Smooth muscle cell (in vitro differentiated cells): ENCODE results near the gene PCDHGB5. TPM values are rescaled to one million over a fixed set of nuclear protein-coding genes. Genes with fewer than 3 reads are reported as not detected.

Source experiments
- DNase-seq: peaks from one replicate; lab custom pipeline; 2025; ENCODE audit not compliant: unreplicated experiment; lab: John Stamatoyannopoulos, UW
- H2AFZ ChIP-seq: fragments of 200-600 bp; sonication (generic); 2 replicates; pipeline ENCODE4 v1.6.0; 2016; ENCODE audit warnings: antibody characterized with exemption, low read depth, mild to moderate bottlenecking
- H3F3A ChIP-seq: fragments of 200-600 bp; sonication (generic); 2 replicates; pipeline ENCODE4 v1.6.0; 2017; ENCODE audit warnings: antibody characterized with exemption, low read depth
- H3K27ac ChIP-seq: fragments of 200-600 bp; sonication (generic); 2 replicates; pipeline ENCODE4 v1.5.1; 2016; ENCODE audit warnings: low read depth, mild to moderate bottlenecking
- H3K27me3 ChIP-seq: fragments of 200-600 bp; sonication (generic); 2 replicates; pipeline ENCODE4 v1.6.1; 2016; ENCODE audit warnings: low read depth, mild to moderate bottlenecking
- H3K36me3 ChIP-seq: fragments of 200-600 bp; sonication (generic); 2 replicates; pipeline ENCODE4 v1.5.1; 2016; ENCODE audit warnings: low read depth
- H3K4me1 ChIP-seq: fragments of 200-600 bp; sonication (generic); 2 replicates; pipeline ENCODE4 v1.5.1; 2016; ENCODE audit warnings: low read depth
- H3K4me2 ChIP-seq: fragments of 200-600 bp; sonication (generic); 2 replicates; pipeline ENCODE4 v1.6.0; 2016; ENCODE audit warnings: mild to moderate bottlenecking
- H3K4me3 ChIP-seq: fragments of 200-600 bp; sonication (generic); 2 replicates; pipeline ENCODE4 v1.5.1; 2016; ENCODE audit warnings: mild to moderate bottlenecking
- H3K79me2 ChIP-seq: fragments of 200-600 bp; sonication (generic); 2 replicates; pipeline ENCODE4 v1.6.0; 2016; ENCODE audit warnings: low read depth, mild to moderate bottlenecking
- H3K9ac ChIP-seq: fragments of 200-600 bp; sonication (generic); 2 replicates; pipeline ENCODE4 v1.6.0; 2016; ENCODE audit warnings: low read depth
- H3K9me3 ChIP-seq: fragments of 200-600 bp; sonication (generic); replicated peaks from 2 replicates; pipeline ENCODE4 v1.5.1; 2016; ENCODE audit warnings: low read depth
- H4K20me1 ChIP-seq: fragments of 200-600 bp; sonication (generic); 2 replicates; pipeline ENCODE4 v1.6.0; 2016; ENCODE audit warnings: low read depth
- CTCF ChIP-seq: fragments of 200-600 bp; sonication (generic); IDR thresholded peaks from 2 replicates; pipeline ENCODE4 v1.5.1; 2017; ENCODE audit warnings: borderline replicate concordance, mild to moderate bottlenecking, antibody characterized with exemption; ENCODE audit not compliant: insufficient read depth, poor library complexity, severe bottlenecking
- WGBS: methylation state at CpG from one replicate; pipeline ENCODE4 v1.1.7; 2016; ENCODE audit warnings: low lambda C conversion rate; 5-methylcytosine and 5-hydroxymethylcytosine counted together
- polyA plus RNA-seq: library from polyadenylated mRNA; unstranded; fragments of >200 nt; fragmentation: Nextera tagmentation; extraction: Ambion mirVana; gene quantifications from 2 replicates; pipeline ENCODE4 v1.2.1, GENCODE V29; 2016
- total RNA-seq: library from RNA; depleted of rRNA; stranded (reverse); fragments of >200 nt; gene quantifications from 2 replicates; pipeline ENCODE4 v1.2.3, GENCODE V29; 2014

PCDHGB5 gene
- total and polyA plus RNA-seq, 2 experiments from 2014 or later, result 3.3 to 4.2 TPM

GRCh38 chr5:141409598-141410306 is 12.0 kb downstream of the PCDHGB5 start:
- H3K4me3 ChIP-seq, result no peak overlapping the region
- no peaks in the 10 kb centered on the region for H3K27me3 ChIP-seq
- no peak for DNase-seq
- H3K4me1 ChIP-seq, result no peaks in the 10 kb centered on the region
- no peaks in the 10 kb centered on the region for H3K9me3 ChIP-seq
- TF ChIP-seq CTCF, result no peak
- H3K36me3 ChIP-seq, result no peaks in the 10 kb centered on the region
- H3K9ac ChIP-seq, result no peak overlapping the region
- H2AFZ ChIP-seq, result no peak overlapping the region
- 97% methylated on average over 64 of the region's 64 CpGs for whole genome bisulfite sequencing
- no peaks in the 10 kb centered on the region for H3F3A ChIP-seq
- H4K20me1 ChIP-seq, result no peaks in the 10 kb centered on the region
- H3K4me2 ChIP-seq, result no peak overlapping the region
- H3K79me2 ChIP-seq, result peaks cover 16% of the 10 kb centered on the region
- H3K27ac ChIP-seq, result no peak overlapping the region

- no peaks in the 10 kb centered on the region for H3F3A ChIP-seq
- peaks cover 29% of the 10 kb centered on the region for H3K79me2 ChIP-seq
- H2AFZ ChIP-seq, result no peak overlapping the region
- no peak for DNase-seq
- peak overlapping the region; percentile 86 for H3K4me2 ChIP-seq
- H3K4me3 ChIP-seq, result peak overlapping the region; percentile 66
- WGBS, result 84% methylated on average over 3 of the region's 3 CpGs
- no peak overlapping the region for H3K27ac ChIP-seq
- no peak for TF ChIP-seq CTCF
- peaks cover 6% of the 10 kb centered on the region for H3K36me3 ChIP-seq
- no peaks in the 10 kb centered on the region for H3K4me1 ChIP-seq
- H3K9ac ChIP-seq, result no peak overlapping the region
- no peaks in the 10 kb centered on the region for H4K20me1 ChIP-seq
- H3K9me3 ChIP-seq, result no peaks in the 10 kb centered on the region
- no peaks in the 10 kb centered on the region for H3K27me3 ChIP-seq
Observed at GRCh38 chr5:141411575-141411974, 13.8 kb downstream of the PCDHGB5 start.

- Histone ChIP-seq H4K20me1 (no peaks in the 10 kb centered on the region), H3K79me2 (peaks cover 36% of the 10 kb centered on the region), H3K4me2 (peak within 1 kb of the TSS; percentile 86), H3K27ac (peak within 1 kb of the TSS; percentile 55), H3K4me1 (peaks cover 5% of the 10 kb centered on the region), H3F3A (no peaks in the 10 kb centered on the region), H2AFZ (peak within 1 kb of the TSS; percentile 92), H3K9me3 (no peaks in the 10 kb centered on the region), H3K4me3 (peak within 1 kb of the TSS; percentile 66), H3K36me3 (peaks cover 7% of the 10 kb centered on the region), H3K27me3 (no peaks in the 10 kb centered on the region), H3K9ac (peak within 1 kb of the TSS; percentile 63)
- TF ChIP-seq CTCF, result peak; percentile 64
- 38% methylated on average over 31 of the region's 31 CpGs for WGBS
- no peak for DNase-seq
Observed at GRCh38 chr5:141412854-141413539, 15.2 kb downstream of the PCDHGB5 start, which contains the start of gene PCDHGA10. Gene PCDHGA10 (plus strand): TSS chr5:141412987. CDS start chr5:141413176, 189 bp downstream.
